Karpas-422 (cell line): ENCODE measurements around the gene PPP6R2. TPM values are rescaled to one million over a fixed set of nuclear protein-coding genes. Genes with fewer than 3 reads are reported as not detected.
A peak's percentile ranks its signal among the peaks of the same experiment; 100 is the strongest.

Source experiments
- DNase-seq: peaks from one replicate; pipeline ENCODE4 v3.0.0-alpha.2; 2015
- H2AFZ ChIP-seq: fragments of 200-600 bp; sonication (generic); 2 replicates; pipeline ENCODE4 v1.6.1; 2014; ENCODE audit warnings: antibody characterized with exemption, low read length, mixed read lengths
- H3K27ac ChIP-seq: fragments of 200-600 bp; sonication (generic); 2 replicates; pipeline ENCODE4 v1.5.1; 2014; ENCODE audit warnings: mild to moderate bottlenecking, low read length, moderate library complexity
- H3K27me3 ChIP-seq: fragments of 200-600 bp; sonication (generic); 2 replicates; pipeline ENCODE4 v1.6.1; 2014; ENCODE audit warnings: low read length, mixed read lengths
- H3K36me3 ChIP-seq: fragments of 200-600 bp; sonication (generic); 2 replicates; pipeline ENCODE4 v1.6.1; 2014; ENCODE audit warnings: low read length, mixed read lengths; ENCODE audit not compliant: insufficient read depth
- H3K4me1 ChIP-seq: fragments of 200-600 bp; sonication (generic); 2 replicates; pipeline ENCODE4 v1.6.1; 2014; ENCODE audit warnings: mild to moderate bottlenecking, low read length, mixed read lengths
- H3K4me2 ChIP-seq: fragments of 200-600 bp; sonication (generic); 2 replicates; pipeline ENCODE4 v1.6.1; 2014; ENCODE audit warnings: low read length, low read depth, mild to moderate bottlenecking; ENCODE audit not compliant: poor library complexity, severe bottlenecking
- H3K4me3 ChIP-seq: fragments of 200-600 bp; sonication (generic); 2 replicates; pipeline ENCODE4 v1.5.1; 2014; ENCODE audit warnings: mild to moderate bottlenecking, antibody characterized with exemption, low read length, mixed read lengths
- H3K79me2 ChIP-seq: fragments of 200-600 bp; sonication (generic); 2 replicates; pipeline ENCODE4 v1.6.1; 2014; ENCODE audit warnings: mild to moderate bottlenecking, low read length, mixed read lengths
- H3K9ac ChIP-seq: fragments of 200-600 bp; sonication (generic); 2 replicates; pipeline ENCODE4 v1.6.0; 2014; ENCODE audit warnings: low read length
- H3K9me2 ChIP-seq: fragments of 200-600 bp; sonication (generic), shearing (Covaris generic); replicated peaks from 2 replicates; pipeline ENCODE4 v1.6.0; 2014; ENCODE audit warnings: mild to moderate bottlenecking, low read length, moderate library complexity; ENCODE audit not compliant: insufficient read depth
- H3K9me3 ChIP-seq: fragments of 300-700, 200-600 bp; sonication (generic); 2 replicates; pipeline ENCODE4 v1.6.1; 2014; ENCODE audit warnings: low read length, mixed read lengths
- H4K20me1 ChIP-seq: fragments of 200-600 bp; sonication (generic); 2 replicates; pipeline ENCODE4 v1.6.1; 2014; ENCODE audit warnings: mild to moderate bottlenecking, antibody characterized with exemption, low read length, low read depth; ENCODE audit not compliant: insufficient read depth
- total RNA-seq: library from RNA; depleted of rRNA; stranded (reverse); fragments of >200 nt; shearing (Covaris generic); gene quantifications from 2 replicates; pipeline ENCODE4 v1.2.3, GENCODE V29; 2014; ENCODE audit warnings: low replicate concordance

The PPP6R2 gene
- total RNA-seq, 1 experiment from 2014 or later, result 32.9 TPM

DNA sequence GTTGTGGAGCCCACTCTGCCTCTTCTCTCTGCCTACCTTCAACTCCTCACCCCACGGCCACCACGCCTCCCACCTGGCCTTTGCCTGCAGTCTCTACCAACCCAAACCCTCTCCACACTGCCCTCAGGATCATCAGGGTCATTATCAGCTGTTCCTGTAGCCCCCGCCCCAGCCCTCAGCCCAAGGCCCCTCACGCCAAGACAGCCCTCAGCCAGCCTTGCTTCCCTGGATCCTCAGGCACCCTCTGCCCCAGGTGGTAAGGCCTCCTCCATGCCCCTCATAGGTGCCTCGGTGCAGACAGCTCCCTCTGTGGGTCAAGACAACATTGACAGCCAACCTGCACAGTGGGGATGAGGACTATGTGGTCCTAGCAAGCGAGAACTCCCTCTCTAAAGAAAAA, 130.0 kb downstream of the PPP6R2 start:
- Histone ChIP-seq H3K27ac (peak overlapping the region; percentile 99), H3K4me1 (peaks cover 65% of the 10 kb centered on the region), H3K9me3 (no peaks in the 10 kb centered on the region), H4K20me1 (peaks cover 47% of the 10 kb centered on the region; the same call in 1 of the 2 replicates), H3K27me3 (no peaks in the 10 kb centered on the region), H3K36me3 (0 out of 2 replicates have a peak, but pooled peaks cover 2% of the 10 kb centered on the region), H3K9ac (peak overlapping the region; percentile 89), H2AFZ (no peak overlapping the region), H3K4me3 (peak overlapping the region; percentile 76), H3K9me2 (no peaks in the 10 kb centered on the region), H3K79me2 (peaks cover 57% of the 10 kb centered on the region), H3K4me2 (peak overlapping the region; percentile 81)
- peak; percentile 88 for DNase-seq

DNA sequence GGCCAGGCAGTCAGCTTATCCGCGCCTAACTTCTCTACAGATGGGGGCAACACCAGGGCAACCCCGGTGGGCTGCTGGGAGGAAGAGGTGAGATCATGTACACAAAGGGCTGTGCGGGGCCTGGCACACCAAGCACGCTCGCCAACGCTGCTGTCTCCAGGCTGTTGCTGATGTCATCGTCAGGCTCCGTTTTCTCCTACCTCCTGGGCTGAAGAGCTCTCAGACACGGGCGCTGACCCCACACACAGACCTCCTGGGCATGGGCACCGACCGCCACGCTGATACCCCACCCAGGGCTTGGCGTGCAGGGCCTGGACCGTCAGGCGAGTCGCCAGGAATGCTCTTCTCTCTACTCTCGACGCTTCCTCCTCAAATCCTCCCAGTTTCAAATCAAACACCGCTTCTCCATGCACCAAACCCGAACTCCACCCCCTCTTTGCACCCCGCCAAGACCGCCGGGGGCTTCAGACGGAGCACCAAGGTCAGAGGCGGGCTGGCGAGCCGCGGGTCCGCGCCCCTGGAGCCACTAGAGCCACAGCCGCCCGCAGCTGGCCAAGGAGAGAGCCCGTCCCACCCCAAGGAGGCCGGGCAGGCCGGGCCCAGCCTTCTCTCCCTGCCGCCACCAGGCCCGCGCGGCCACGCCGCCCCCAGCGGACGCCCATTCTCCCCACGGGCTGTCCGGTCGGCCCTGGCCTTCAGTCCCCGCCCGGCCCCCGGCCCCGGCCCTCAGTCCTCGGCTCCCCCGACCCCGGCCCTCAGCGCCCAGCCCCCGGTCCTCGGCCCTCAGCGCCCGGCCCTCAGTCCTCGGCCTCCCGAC, 130.9 kb downstream of the PPP6R2 start:
- H3K4me3 ChIP-seq, result peak overlapping the region; percentile 76
- H3K9me2 ChIP-seq, result no peaks in the 10 kb centered on the region
- no peak overlapping the region for H2AFZ ChIP-seq
- H4K20me1 ChIP-seq, result peaks cover 37% of the 10 kb centered on the region; the same call in 1 of the 2 replicates
- DNase-seq, result peak; percentile 65
- no peaks in the 10 kb centered on the region for H3K36me3 ChIP-seq
- peak overlapping the region; percentile 81 for H3K4me2 ChIP-seq
- peak overlapping the region; percentile 89 for H3K9ac ChIP-seq
- H3K27ac ChIP-seq, result peak overlapping the region; percentile 99
- no peaks in the 10 kb centered on the region for H3K27me3 ChIP-seq
- H3K79me2 ChIP-seq, result peaks cover 47% of the 10 kb centered on the region
- no peaks in the 10 kb centered on the region for H3K9me3 ChIP-seq
- peaks cover 55% of the 10 kb centered on the region for H3K4me1 ChIP-seq

GRCh38 chr22:50474710-50475651, 131.9 kb downstream of the PPP6R2 start, which contains the start of gene SBF1:
Gene SBF1 (minus strand): TSS chr22:50475035. CDS start chr22:50474840, 195 bp downstream.
- DNase-seq, result peak; percentile 95
- H4K20me1 ChIP-seq, result peaks cover 34% of the 10 kb centered on the region; the same call in 1 of the 2 replicates
- peaks cover 40% of the 10 kb centered on the region for H3K79me2 ChIP-seq
- peak within 1 kb of the TSS; percentile 83 for H3K4me3 ChIP-seq
- peak within 1 kb of the TSS; percentile 92 for H3K4me2 ChIP-seq
- H3K9me3 ChIP-seq, result no peaks in the 10 kb centered on the region
- H3K4me1 ChIP-seq, result peaks cover 46% of the 10 kb centered on the region
- H2AFZ ChIP-seq, result peak within 1 kb of the TSS; percentile 97
- peak within 1 kb of the TSS; percentile 89 for H3K9ac ChIP-seq
- no peaks in the 10 kb centered on the region for H3K36me3 ChIP-seq
- no peaks in the 10 kb centered on the region for H3K9me2 ChIP-seq
- peak within 1 kb of the TSS; percentile 99 for H3K27ac ChIP-seq
- H3K27me3 ChIP-seq, result no peaks in the 10 kb centered on the region

- peaks cover 37% of the 10 kb centered on the region for H3K79me2 ChIP-seq
- H3K4me3 ChIP-seq, result peak overlapping the region; percentile 83
- H3K36me3 ChIP-seq, result no peaks in the 10 kb centered on the region
- no peak for DNase-seq
- peaks cover 34% of the 10 kb centered on the region; the same call in 1 of the 2 replicates for H4K20me1 ChIP-seq
- H2AFZ ChIP-seq, result 0 out of 2 replicates have a peak overlapping the region, but pooled peaks have one; percentile 97
- H3K27me3 ChIP-seq, result no peaks in the 10 kb centered on the region
- no peak overlapping the region for H3K27ac ChIP-seq
- H3K9me2 ChIP-seq, result no peaks in the 10 kb centered on the region
- peak overlapping the region; percentile 92 for H3K4me2 ChIP-seq
- H3K9ac ChIP-seq, result peak overlapping the region; percentile 83
- H3K4me1 ChIP-seq, result peaks cover 39% of the 10 kb centered on the region
- H3K9me3 ChIP-seq, result no peaks in the 10 kb centered on the region
Measured at GRCh38 chr22:50475652-50476002, 132.5 kb downstream of the PPP6R2 start.

DNA sequence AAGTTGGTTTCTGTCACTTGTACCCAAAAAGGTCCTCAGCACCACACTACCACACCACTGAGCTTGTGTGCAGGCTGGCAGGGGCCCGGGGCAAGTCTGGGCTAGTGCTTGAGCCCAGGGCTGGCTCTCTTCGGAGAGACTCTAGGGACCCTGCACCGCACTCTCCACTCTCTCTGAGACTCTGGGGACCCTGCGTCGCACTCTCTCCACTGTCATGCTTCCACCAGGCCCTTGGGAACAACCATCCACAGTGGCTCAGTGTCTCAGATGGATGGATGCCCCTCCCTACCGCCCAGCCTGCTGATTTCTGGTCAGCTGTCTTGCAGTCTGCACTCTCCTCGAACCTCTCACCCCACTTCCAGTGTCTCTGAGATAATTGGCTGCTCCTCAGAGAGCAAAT, 133.7 kb downstream of the PPP6R2 start:
- peaks cover 26% of the 10 kb centered on the region for H3K79me2 ChIP-seq
- H3K4me1 ChIP-seq, result peaks cover 27% of the 10 kb centered on the region
- no peaks in the 10 kb centered on the region for H3K36me3 ChIP-seq
- no peak for DNase-seq
- H3K9me3 ChIP-seq, result no peaks in the 10 kb centered on the region
- H3K9ac ChIP-seq, result no peak overlapping the region
- H2AFZ ChIP-seq, result no peak overlapping the region
- no peak overlapping the region for H3K4me3 ChIP-seq
- H4K20me1 ChIP-seq, result peaks cover 23% of the 10 kb centered on the region; the same call in 1 of the 2 replicates
- no peaks in the 10 kb centered on the region for H3K27me3 ChIP-seq
- no peaks in the 10 kb centered on the region for H3K9me2 ChIP-seq
- no peak overlapping the region for H3K4me2 ChIP-seq
- no peak overlapping the region for H3K27ac ChIP-seq

- H3K36me3 ChIP-seq, result no peaks in the 10 kb centered on the region
- H3K4me1 ChIP-seq, result peaks cover 19% of the 10 kb centered on the region
- H3K4me2 ChIP-seq, result no peak overlapping the region
- H4K20me1 ChIP-seq, result peaks cover 12% of the 10 kb centered on the region; the same call in 1 of the 2 replicates
- no peak for DNase-seq
- H3K9me2 ChIP-seq, result no peaks in the 10 kb centered on the region
- peaks cover 15% of the 10 kb centered on the region for H3K79me2 ChIP-seq
- H3K9ac ChIP-seq, result no peak overlapping the region
- no peaks in the 10 kb centered on the region for H3K27me3 ChIP-seq
- H3K4me3 ChIP-seq, result no peak overlapping the region
- no peak overlapping the region for H3K27ac ChIP-seq
- no peaks in the 10 kb centered on the region for H3K9me3 ChIP-seq
- no peak overlapping the region for H2AFZ ChIP-seq
Measured at GRCh38 chr22:50477923-50478322, 134.8 kb downstream of the PPP6R2 start.

DNA sequence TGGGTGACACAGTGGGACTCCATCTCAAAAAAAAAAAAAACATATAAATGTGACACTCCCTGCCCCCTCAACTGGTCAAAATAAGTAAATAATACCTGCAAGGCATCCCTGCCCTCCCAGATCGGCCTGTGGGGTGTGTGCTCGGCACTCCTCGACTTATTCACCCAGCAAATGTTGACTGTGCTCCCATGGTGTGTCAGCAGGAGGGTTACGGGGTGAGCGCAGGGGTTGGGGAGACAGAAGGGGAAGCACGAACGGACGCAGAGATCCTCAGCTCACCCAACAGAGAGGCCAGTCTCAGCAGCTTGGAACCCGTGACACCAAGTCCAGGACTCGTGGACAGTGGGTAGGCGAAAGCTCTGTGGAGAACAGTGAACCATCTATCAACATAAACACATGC, 136.6 kb downstream of the PPP6R2 start:
- no peak for DNase-seq
- H2AFZ ChIP-seq, result no peak overlapping the region
- no peak overlapping the region for H3K9ac ChIP-seq
- H3K9me2 ChIP-seq, result no peaks in the 10 kb centered on the region
- no peaks in the 10 kb centered on the region for H3K36me3 ChIP-seq
- H3K4me2 ChIP-seq, result no peak overlapping the region
- H3K27ac ChIP-seq, result no peak overlapping the region
- peaks cover 17% of the 10 kb centered on the region for H3K4me1 ChIP-seq
- no peaks in the 10 kb centered on the region for H3K27me3 ChIP-seq
- no peak overlapping the region for H3K4me3 ChIP-seq
- no peaks in the 10 kb centered on the region for H4K20me1 ChIP-seq
- no peaks in the 10 kb centered on the region for H3K79me2 ChIP-seq
- H3K9me3 ChIP-seq, result no peaks in the 10 kb centered on the region

DNA sequence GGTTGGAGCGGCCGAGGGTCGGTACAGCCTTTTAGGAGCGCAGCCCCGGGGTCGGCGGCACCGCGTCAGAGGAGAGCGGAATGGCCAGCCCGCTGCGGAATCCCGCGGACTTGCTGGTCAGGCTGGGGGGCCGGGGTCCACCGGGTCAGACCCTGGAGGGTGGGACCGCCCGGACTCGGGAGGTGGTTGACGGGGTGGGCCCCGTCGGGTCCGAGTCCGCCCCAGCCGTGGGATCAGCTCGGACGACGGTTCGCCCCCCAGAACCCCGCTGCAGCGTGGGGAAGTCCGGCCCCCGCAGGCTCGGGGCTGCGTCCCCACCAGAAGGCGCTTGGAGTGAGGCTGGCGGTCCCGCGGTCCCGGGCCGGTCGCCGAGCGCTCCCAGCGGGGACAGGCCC, 137.9 kb downstream of the PPP6R2 start:
- Histone ChIP-seq H3K79me2 (no peaks in the 10 kb centered on the region), H3K9me3 (no peaks in the 10 kb centered on the region), H3K4me2 (no peak overlapping the region), H3K9me2 (no peaks in the 10 kb centered on the region), H3K27ac (no peak overlapping the region), H4K20me1 (no peaks in the 10 kb centered on the region), H3K4me3 (no peak overlapping the region), H3K4me1 (peaks cover 11% of the 10 kb centered on the region), H3K9ac (no peak overlapping the region), H3K36me3 (no peaks in the 10 kb centered on the region), H3K27me3 (no peaks in the 10 kb centered on the region), H2AFZ (no peak overlapping the region)
- no peak for DNase-seq
